Liver (tissue), 9 donors: ENCODE data around the gene GAMT. TPM values are rescaled to one million over a fixed set of nuclear protein-coding genes. Genes with fewer than 3 reads are reported as not detected.

Experiments
- DNase-seq: peaks from one replicate; pipeline ENCODE4 v3.0.0-alpha.2; 2017; ENCODE audit warnings: low spot score
- H3K27ac ChIP-seq, 2 donors: one replicate each; pipeline ENCODE4 v1.7.0; 2013; ENCODE audit warnings: inconsistent platforms in 2 of 2, low read length in 2 of 2, control low read depth in 1 of 2, low read depth in 1 of 2, mild to moderate bottlenecking in 1 of 2
- H3K27me3 ChIP-seq, 4 donors: one replicate each; pipeline versions ENCODE4 v1.6.1 to v1.7.0; 2013; ENCODE audit warnings: low read length in 3 of 4, inconsistent platforms in 1 of 4, mild to moderate bottlenecking in 1 of 4, moderate library complexity in 1 of 4; ENCODE audit not compliant: control insufficient read depth in 4 of 4, insufficient read depth in 4 of 4
- H3K36me3 ChIP-seq, 4 donors: one replicate each; pipeline versions ENCODE4 v1.6.1 to v1.7.0; 2013; ENCODE audit warnings: low read length in 3 of 4, mild to moderate bottlenecking in 3 of 4, low read depth in 1 of 4, moderate library complexity in 1 of 4; ENCODE audit not compliant: control insufficient read depth in 4 of 4, insufficient read depth in 3 of 4
- H3K4me1 ChIP-seq, 4 donors: one replicate each; pipeline versions ENCODE4 v1.6.1 to v1.7.0; 2013; ENCODE audit warnings: low read length in 3 of 4, mild to moderate bottlenecking in 3 of 4, moderate library complexity in 1 of 4; ENCODE audit not compliant: control insufficient read depth in 4 of 4, insufficient read depth in 4 of 4
- H3K4me3 ChIP-seq, 3 donors: one replicate each; pipeline versions ENCODE4 v1.6.1 to v1.7.0; 2013; ENCODE audit warnings: low read length in 3 of 3, control low read depth in 1 of 3, low read depth in 1 of 3, mild to moderate bottlenecking in 1 of 3
- H3K9ac ChIP-seq, 2 donors: one replicate each; pipeline ENCODE4 v1.7.0; 2013; ENCODE audit warnings: low read length in 2 of 2, mild to moderate bottlenecking in 2 of 2, moderate library complexity in 2 of 2, control low read depth in 1 of 2, low read depth in 1 of 2
- H3K9me3 ChIP-seq, 4 donors: one replicate each; pipeline versions ENCODE4 v1.6.1 to v1.7.0; 2013; ENCODE audit warnings: low read length in 3 of 4; ENCODE audit not compliant: control insufficient read depth in 4 of 4
- ATF3 ChIP-seq: IDR thresholded peaks from 2 replicates; pipeline ENCODE4 v1.6.1; 2016; ENCODE audit warnings: antibody characterized with exemption
- EGR1 ChIP-seq, 2 donors: IDR thresholded peaks; 2 replicates each; pipeline ENCODE4 v1.6.1; 2016 to 2018; ENCODE audit warnings: antibody characterized with exemption in 2 of 2, low read depth in 2 of 2
- FOXA1 ChIP-seq: IDR thresholded peaks from 2 replicates; pipeline ENCODE4 v1.6.1; 2016; ENCODE audit warnings: antibody characterized with exemption
- FOXA2 ChIP-seq: IDR thresholded peaks from 2 replicates; pipeline ENCODE4 v1.6.1; 2016; ENCODE audit warnings: antibody characterized with exemption
- GABPA ChIP-seq, 2 donors: IDR thresholded peaks in 1 of 2; conservative IDR thresholded peaks in 1 of 2; 2 replicates each; pipeline ENCODE4 v1.6.1; 2016; ENCODE audit warnings: antibody characterized with exemption in 2 of 2, mild to moderate bottlenecking in 1 of 2, moderate library complexity in 1 of 2
- HNF4A ChIP-seq, 2 donors: conservative IDR thresholded peaks; 2 replicates each; pipeline ENCODE4 v1.6.1; 2016; ENCODE audit warnings: antibody characterized with exemption in 2 of 2, mild to moderate bottlenecking in 2 of 2
- MAX ChIP-seq: IDR thresholded peaks from 2 replicates; pipeline ENCODE4 v1.6.1; 2016; ENCODE audit warnings: antibody characterized with exemption
- NR2F2 ChIP-seq: IDR thresholded peaks from 2 replicates; pipeline ENCODE4 v1.6.1; 2016; ENCODE audit warnings: antibody characterized with exemption
- RXRA ChIP-seq, 2 donors: IDR thresholded peaks; 2 replicates each; pipeline ENCODE4 v1.6.1; 2017 to 2018; ENCODE audit warnings: antibody characterized with exemption in 2 of 2, mild to moderate bottlenecking in 1 of 2
- TAF1 ChIP-seq: conservative IDR thresholded peaks from 2 replicates; pipeline ENCODE4 v1.6.1; 2016; ENCODE audit warnings: antibody characterized with exemption, mild to moderate bottlenecking
- YY1 ChIP-seq: IDR thresholded peaks from 2 replicates; pipeline ENCODE4 v1.6.1; 2016; ENCODE audit warnings: antibody characterized with exemption, mild to moderate bottlenecking
- WGBS: extraction: QIAGEN DNeasy Blood & Tissue Kit; methylation state at CpG from one replicate; pipeline ENCODE4 v1.1.7; 2013; 5-methylcytosine and 5-hydroxymethylcytosine counted together
- polyA plus RNA-seq, 2 donors: library from polyadenylated mRNA; stranded (reverse) in 1 of 2; unstranded in 1 of 2; fragments of 200-250 nt in 1 of 2; fragments of >200 nt in 1 of 2; fragmentation: Nextera tagmentation in 1 of 2; extraction: Ambion mirVana in 1 of 2; gene quantifications; one replicate each; pipeline versions ENCODE4 v1.2.1 to v1.2.3, GENCODE V29; 2013 to 2015
- total RNA-seq, 2 donors: library from RNA; depleted of rRNA; stranded (reverse); fragments of >200 nt; gene quantifications; one replicate each; pipeline ENCODE4 v1.2.3, GENCODE V29; 2014
- TF ChIP-seq, protein P1 (sequence below): fragments of 150-350 bp; IDR thresholded peaks from 2 replicates; pipeline ENCODE4 v1.5.1; 2017; ENCODE audit warnings: improper control_type of control experiment, low read depth, low read length; ENCODE audit not compliant: missing input control
- donor health status: healthy.
- donor health status: healthy.
- donor health status: healthy.
- donor health status: healthy.
- donor health status: healthy.

The GAMT gene
- total and polyA plus RNA-seq, 4 donors: 76.2 to 394 (median 274) TPM

GRCh38 chr19:1445185-1445931 is 44.0 kb upstream of the GAMT start (continued):
- TF ChIP-seq, protein P1, sequence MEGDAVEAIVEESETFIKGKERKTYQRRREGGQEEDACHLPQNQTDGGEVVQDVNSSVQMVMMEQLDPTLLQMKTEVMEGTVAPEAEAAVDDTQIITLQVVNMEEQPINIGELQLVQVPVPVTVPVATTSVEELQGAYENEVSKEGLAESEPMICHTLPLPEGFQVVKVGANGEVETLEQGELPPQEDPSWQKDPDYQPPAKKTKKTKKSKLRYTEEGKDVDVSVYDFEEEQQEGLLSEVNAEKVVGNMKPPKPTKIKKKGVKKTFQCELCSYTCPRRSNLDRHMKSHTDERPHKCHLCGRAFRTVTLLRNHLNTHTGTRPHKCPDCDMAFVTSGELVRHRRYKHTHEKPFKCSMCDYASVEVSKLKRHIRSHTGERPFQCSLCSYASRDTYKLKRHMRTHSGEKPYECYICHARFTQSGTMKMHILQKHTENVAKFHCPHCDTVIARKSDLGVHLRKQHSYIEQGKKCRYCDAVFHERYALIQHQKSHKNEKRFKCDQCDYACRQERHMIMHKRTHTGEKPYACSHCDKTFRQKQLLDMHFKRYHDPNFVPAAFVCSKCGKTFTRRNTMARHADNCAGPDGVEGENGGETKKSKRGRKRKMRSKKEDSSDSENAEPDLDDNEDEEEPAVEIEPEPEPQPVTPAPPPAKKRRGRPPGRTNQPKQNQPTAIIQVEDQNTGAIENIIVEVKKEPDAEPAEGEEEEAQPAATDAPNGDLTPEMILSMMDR: peak; percentile 91

- TF ChIP-seq MAX (no peak), FOXA1 (no peak), FOXA2 (no peak), EGR1 (IDR thresholded peaks at IDR 0.05; ENCODE audit: low read depth in 2 of 2) (no peak)
- Histone ChIP-seq H3K27me3 (peaks cover 0 to 3% (median under 1%) of the 10 kb centered on the region in 4 donors), H3K36me3 (peaks cover 11 to 28% (median 13%) of the 10 kb centered on the region in 4 donors), H3K9me3 (no peaks in the 10 kb centered on the region), H3K4me3 (no peak overlapping the region), H3K27ac (no peak overlapping the region), H3K9ac (no peak overlapping the region), H3K4me1 (peaks cover 11 to 30% (median 22%) of the 10 kb centered on the region in 4 donors)
- 93% methylated on average over 25 of the region's 25 CpGs for WGBS
- DNase-seq: no peak
Measured at GRCh38 chr19:1441677-1442438, 40.5 kb upstream of the GAMT start.

DNA sequence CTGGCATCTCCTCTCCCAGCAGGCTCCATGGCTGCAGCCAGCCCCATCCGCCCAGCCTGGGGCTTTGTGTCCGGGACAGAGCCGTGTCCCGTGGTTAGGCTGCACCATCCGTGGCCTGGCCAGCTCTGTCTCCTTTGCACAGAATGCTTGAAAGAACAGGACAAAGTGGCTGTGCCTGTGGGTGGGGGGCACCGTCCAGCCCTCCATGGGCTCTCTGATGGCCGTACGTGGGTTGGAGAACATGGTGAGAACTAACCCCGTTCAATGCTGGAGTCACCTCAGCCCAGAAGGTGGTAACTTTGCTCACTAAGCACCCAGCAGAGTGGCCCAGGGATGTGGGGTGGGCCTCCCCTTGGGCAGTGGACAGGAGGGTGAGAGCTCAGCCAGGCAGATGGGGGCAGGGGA is 39.7 kb upstream of the GAMT start:
- H3K4me3 ChIP-seq: no peak overlapping the region
- H3K27me3 ChIP-seq: peaks cover 0 to 3% (median 0%) of the 10 kb centered on the region in 4 donors
- H3K9ac ChIP-seq: no peak overlapping the region
- H3K9me3 ChIP-seq: no peaks in the 10 kb centered on the region
- WGBS: 96% methylated on average over 9 of the region's 9 CpGs
- TF ChIP-seq HNF4A (conservative IDR thresholded peaks at IDR 0.05) (no peak), NR2F2 (no peak), FOXA2 (no peak), GABPA (IDR thresholded peaks at IDR 0.05 in 1 of 2, conservative IDR thresholded peaks at IDR 0.05 in 1 of 2) (no peak), MAX (no peak), RXRA (IDR thresholded peaks at IDR 0.05) (no peak), EGR1 (IDR thresholded peaks at IDR 0.05; ENCODE audit: low read depth in 2 of 2) (no peak), TAF1 (no peak), YY1 (no peak), ATF3 (no peak)
- no peak for DNase-seq
- H3K27ac ChIP-seq: no peak overlapping the region
- H3K36me3 ChIP-seq: peaks cover 11 to 28% (median 13%) of the 10 kb centered on the region in 4 donors
- H3K4me1 ChIP-seq: peaks cover 11 to 24% (median 17%) of the 10 kb centered on the region in 4 donors
